ENCODE results near the gene FKBP1C.

DNA sequence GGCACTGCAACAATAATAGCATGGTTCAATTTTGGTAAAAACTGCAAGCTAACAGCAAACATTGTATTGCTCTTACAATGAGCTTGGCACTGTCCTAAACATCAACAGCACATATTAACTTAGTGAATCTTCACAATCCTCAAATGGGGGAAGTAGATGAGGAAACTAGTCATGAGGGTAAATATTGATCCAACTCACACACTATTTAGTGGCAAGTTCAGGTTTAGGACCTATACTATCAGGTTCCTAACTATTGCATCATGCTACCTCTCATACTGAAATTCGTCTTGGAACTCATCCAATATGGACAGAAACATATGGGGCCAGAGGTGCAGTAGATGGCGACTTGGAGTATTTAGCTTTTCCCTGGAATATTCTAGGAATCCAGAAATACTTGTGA is 34.2 kb downstream of the FKBP1C start:
- TF ChIP-seq, protein P1, sequence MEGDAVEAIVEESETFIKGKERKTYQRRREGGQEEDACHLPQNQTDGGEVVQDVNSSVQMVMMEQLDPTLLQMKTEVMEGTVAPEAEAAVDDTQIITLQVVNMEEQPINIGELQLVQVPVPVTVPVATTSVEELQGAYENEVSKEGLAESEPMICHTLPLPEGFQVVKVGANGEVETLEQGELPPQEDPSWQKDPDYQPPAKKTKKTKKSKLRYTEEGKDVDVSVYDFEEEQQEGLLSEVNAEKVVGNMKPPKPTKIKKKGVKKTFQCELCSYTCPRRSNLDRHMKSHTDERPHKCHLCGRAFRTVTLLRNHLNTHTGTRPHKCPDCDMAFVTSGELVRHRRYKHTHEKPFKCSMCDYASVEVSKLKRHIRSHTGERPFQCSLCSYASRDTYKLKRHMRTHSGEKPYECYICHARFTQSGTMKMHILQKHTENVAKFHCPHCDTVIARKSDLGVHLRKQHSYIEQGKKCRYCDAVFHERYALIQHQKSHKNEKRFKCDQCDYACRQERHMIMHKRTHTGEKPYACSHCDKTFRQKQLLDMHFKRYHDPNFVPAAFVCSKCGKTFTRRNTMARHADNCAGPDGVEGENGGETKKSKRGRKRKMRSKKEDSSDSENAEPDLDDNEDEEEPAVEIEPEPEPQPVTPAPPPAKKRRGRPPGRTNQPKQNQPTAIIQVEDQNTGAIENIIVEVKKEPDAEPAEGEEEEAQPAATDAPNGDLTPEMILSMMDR (IDR thresholded peaks at IDR 0.05) = no peak
- TF ChIP-seq JUNB (IDR thresholded peaks at IDR 0.05) (no peak), NPAS2 (CRISPR knock-in tag; IDR thresholded peaks at IDR 0.05; ENCODE audit: borderline replicate concordance) (no peak), EP300 (IDR thresholded peaks at IDR 0.05) (no peak), POLR2A (IDR thresholded peaks at IDR 0.05; ENCODE audit: low read length) (no peak), JUN (IDR thresholded peaks at IDR 0.05) (no peak), MYC (IDR thresholded peaks at IDR 0.05; ENCODE audit: borderline replicate concordance, low read length) (no peak), CHD2 (IDR thresholded peaks at IDR 0.05; ENCODE audit: low read length, partially characterized antibody) (no peak), KDM1A (IDR thresholded peaks at IDR 0.05; ENCODE audit: low read depth) (no peak)
- TF ChIP-seq, protein P2, sequence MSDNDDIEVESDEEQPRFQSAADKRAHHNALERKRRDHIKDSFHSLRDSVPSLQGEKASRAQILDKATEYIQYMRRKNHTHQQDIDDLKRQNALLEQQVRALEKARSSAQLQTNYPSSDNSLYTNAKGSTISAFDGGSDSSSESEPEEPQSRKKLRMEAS (IDR thresholded peaks at IDR 0.05) = no peak

All from A549 (cell line).